22Rv1 (cell line): ENCODE data around the gene SLC22A25.

ENCODE experiments used
- H3K27ac ChIP-seq: fragments of 450-650 bp; 2 replicates; pipeline ENCODE4 v1.5.1; 2017
- CTCF ChIP-seq: fragments of 450-650 bp; IDR thresholded peaks from 2 replicates; pipeline ENCODE4 v1.5.1; 2017; ENCODE audit warnings: mild to moderate bottlenecking
- ZFX ChIP-seq: fragments of 450-650 bp; IDR thresholded peaks from 2 replicates; pipeline ENCODE4 v1.6.1; 2017; ENCODE audit warnings: antibody characterized with exemption, borderline replicate concordance

The SLC22A25 gene

GRCh38 chr11:63243533-63243932 is at the start of gene SLC22A25:
SLC22A25 (minus strand) TSS chr11:63243599; CDS start chr11:63229652, 13,947 bp downstream.
- no peak for TF ChIP-seq ZFX
- no peak for TF ChIP-seq CTCF
- no peak within 1 kb of the TSS for H3K27ac ChIP-seq

- peak overlapping the region; percentile 49 for H3K27ac ChIP-seq
- TF ChIP-seq CTCF, result no peak
- no peak for TF ChIP-seq ZFX
These were observed 46.9 kb upstream of the SLC22A25 start for GRCh38 chr11:63290285-63290684.

- no peak for TF ChIP-seq ZFX
- no peak for TF ChIP-seq CTCF
- peak overlapping the region; percentile 49 for H3K27ac ChIP-seq
These were observed 46.3 kb upstream of the SLC22A25 start for GRCh38 chr11:63289658-63290057.

- TF ChIP-seq ZFX (no peak), CTCF (no peak)
- H3K27ac ChIP-seq, result no peak overlapping the region
These were observed 39.2 kb upstream of the SLC22A25 start for GRCh38 chr11:63282579-63282978.

GRCh38 chr11:63280920-63281319 is 37.5 kb upstream of the SLC22A25 start:
- TF ChIP-seq ZFX (no peak), CTCF (no peak)
- H3K27ac ChIP-seq, result no peak overlapping the region

- no peak overlapping the region for H3K27ac ChIP-seq
- TF ChIP-seq ZFX (no peak), CTCF (peak; percentile 45)
These were observed 34.0 kb upstream of the SLC22A25 start for GRCh38 chr11:63277345-63277943.

GRCh38 chr11:63274776-63275175 is 31.4 kb upstream of the SLC22A25 start:
- TF ChIP-seq CTCF, result peak; percentile 30
- no peak for TF ChIP-seq ZFX
- H3K27ac ChIP-seq, result no peak overlapping the region
